GM18858 (cell line): ENCODE results near the gene ADORA1.

ENCODE experiments used
- ATAC-seq: cut with Tn5 transposase; IDR thresholded peaks from one replicate; pipeline ENCODE4 v1.9.1; 2021; ENCODE audit not compliant: unreplicated experiment

The ADORA1 gene

GRCh38 chr1:203093754-203094410, 33.6 kb upstream of the ADORA1 start:
- no peak for ATAC-seq

- no peak for ATAC-seq
Observed at GRCh38 chr1:203095061-203095690, 32.4 kb upstream of the ADORA1 start.

- ATAC-seq, result no peak
Observed at GRCh38 chr1:203096566-203096965, 31.0 kb upstream of the ADORA1 start.

- ATAC-seq, result no peak
Observed at GRCh38 chr1:203097001-203097400, 30.5 kb upstream of the ADORA1 start.

GRCh38 chr1:203098445-203098844, 29.1 kb upstream of the ADORA1 start:
- ATAC-seq, result no peak

GRCh38 chr1:203098914-203099520, 28.5 kb upstream of the ADORA1 start:
- ATAC-seq, result no peak

GRCh38 chr1:203099805-203100515, 27.6 kb upstream of the ADORA1 start:
- no peak for ATAC-seq

- ATAC-seq, result no peak
Observed at GRCh38 chr1:203100516-203100869, 27.0 kb upstream of the ADORA1 start.

GRCh38 chr1:203101813-203102634, 25.5 kb upstream of the ADORA1 start:
- no peak for ATAC-seq

GRCh38 chr1:203103216-203103615, 24.3 kb upstream of the ADORA1 start:
- ATAC-seq, result no peak

- no peak for ATAC-seq
Observed at GRCh38 chr1:203103829-203104495, 23.6 kb upstream of the ADORA1 start.

- no peak for ATAC-seq
Observed at GRCh38 chr1:203104789-203105390, 22.6 kb upstream of the ADORA1 start.

GRCh38 chr1:203112475-203112874, 15.1 kb upstream of the ADORA1 start:
- ATAC-seq, result no peak

- ATAC-seq, result no peak
Observed at GRCh38 chr1:203113308-203113707, 14.2 kb upstream of the ADORA1 start.

GRCh38 chr1:203114202-203114601, 13.3 kb upstream of the ADORA1 start:
- ATAC-seq, result no peak

- ATAC-seq, result no peak
Observed at GRCh38 chr1:203116091-203116820, 11.3 kb upstream of the ADORA1 start.

GRCh38 chr1:203117611-203118575, 9.6 kb upstream of the ADORA1 start:
- ATAC-seq, result no peak
